ENCODE results near the gene PKIG.
"Not testable (repeated sequence)": the region's sequence is repeated elsewhere in the genome, so short reads cannot be mapped to it uniquely, and the experiment has no call there.

The PKIG gene

GRCh38 chr20:44643596-44644229, 61.3 kb downstream of the PKIG start:
- FAIRE-seq, result no peak

- no peak for FAIRE-seq
Measured at GRCh38 chr20:44644230-44644617, 61.8 kb downstream of the PKIG start.

- FAIRE-seq, result no peak
Measured at GRCh38 chr20:44644667-44645131, 62.3 kb downstream of the PKIG start.

- FAIRE-seq, result no peak
Measured at GRCh38 chr20:44646023-44646640, 63.8 kb downstream of the PKIG start.

GRCh38 chr20:44646641-44647274, 64.4 kb downstream of the PKIG start:
- FAIRE-seq, result no peak

GRCh38 chr20:44648068-44648467, 65.7 kb downstream of the PKIG start:
- FAIRE-seq, result no peak

- no peak for FAIRE-seq
Measured at GRCh38 chr20:44648579-44648978, 66.2 kb downstream of the PKIG start.

- no peak for FAIRE-seq
Measured at GRCh38 chr20:44649126-44649525, 66.7 kb downstream of the PKIG start.

GRCh38 chr20:44649976-44650375, 67.6 kb downstream of the PKIG start:
- FAIRE-seq, result no peak

GRCh38 chr20:44650771-44651433, 68.5 kb downstream of the PKIG start:
- no peak for FAIRE-seq

GRCh38 chr20:44651434-44651683, 69.0 kb downstream of the PKIG start:
- FAIRE-seq, result no peak

- FAIRE-seq, result no peak
Measured at GRCh38 chr20:44651684-44652423, 69.5 kb downstream of the PKIG start, which contains the start of gene ADA. ADA (minus strand) TSS chr20:44651699; CDS start chr20:44651607, 92 bp downstream.

- no peak for FAIRE-seq
Measured at GRCh38 chr20:44653546-44653945, 71.2 kb downstream of the PKIG start.

GRCh38 chr20:44654210-44654609, 71.8 kb downstream of the PKIG start:
- FAIRE-seq, result not testable (repeated sequence)

- no peak for FAIRE-seq
Measured at GRCh38 chr20:44656448-44656847, 74.1 kb downstream of the PKIG start.

- FAIRE-seq, result no peak
Measured at GRCh38 chr20:44657875-44658274, 75.5 kb downstream of the PKIG start.

- FAIRE-seq, result no peak
Measured at GRCh38 chr20:44658810-44659209, 76.4 kb downstream of the PKIG start.

- FAIRE-seq, result no peak
Measured at GRCh38 chr20:44659931-44660330, 77.6 kb downstream of the PKIG start.

GRCh38 chr20:44660581-44660980, 78.2 kb downstream of the PKIG start:
- no peak for FAIRE-seq

- FAIRE-seq, result no peak
Measured at GRCh38 chr20:44662261-44662660, 79.9 kb downstream of the PKIG start.

- FAIRE-seq, result no peak
Measured at GRCh38 chr20:44664131-44664530, 81.8 kb downstream of the PKIG start.

GRCh38 chr20:44666066-44666465, 83.7 kb downstream of the PKIG start:
- no peak for FAIRE-seq
